Neural cell (in vitro differentiated cells): Measurements from ENCODE around the gene CST11. TPM values are rescaled to one million over a fixed set of nuclear protein-coding genes. Genes with fewer than 3 reads are reported as not detected.

ENCODE experiments used
- H2AFZ ChIP-seq: fragments of 200-600, 300-800 bp; sonication (generic), shearing (Covaris generic); 2 replicates; pipeline ENCODE4 v1.6.0; 2014; ENCODE audit warnings: low read depth, mild to moderate bottlenecking, antibody characterized with exemption, low read length, moderate library complexity
- H3F3A ChIP-seq: fragments of 200-600 bp; shearing (Covaris generic); 2 replicates; pipeline ENCODE4 v1.6.1; 2016; ENCODE audit warnings: mild to moderate bottlenecking, moderate library complexity, mixed read lengths, antibody characterized with exemption, low read length; ENCODE audit not compliant: insufficient read depth, poor library complexity, severe bottlenecking
- H3K27ac ChIP-seq: fragments of 200-600, 300-800 bp; sonication (generic), shearing (Covaris generic); 2 replicates; pipeline ENCODE4 v1.5.1; 2014; ENCODE audit warnings: mild to moderate bottlenecking, low read length, moderate library complexity
- H3K27me3 ChIP-seq: fragments of 300-800, 200-600 bp; sonication (generic), shearing (Covaris generic); 2 replicates; pipeline ENCODE4 v1.6.0; 2014; ENCODE audit warnings: mild to moderate bottlenecking, low read depth, low read length, moderate library complexity; ENCODE audit not compliant: insufficient read depth
- H3K36me3 ChIP-seq: fragments of 300-800, 200-600 bp; sonication (generic), shearing (Covaris generic); 2 replicates; pipeline ENCODE4 v1.5.1; 2014; ENCODE audit warnings: mild to moderate bottlenecking, antibody characterized with exemption, low read length, moderate library complexity; ENCODE audit not compliant: insufficient read depth
- H3K4me2 ChIP-seq: fragments of 300-800, 200-600 bp; sonication (generic), shearing (Covaris generic); 2 replicates; pipeline ENCODE4 v1.6.0; 2014; ENCODE audit warnings: mild to moderate bottlenecking, low read length
- H3K4me3 ChIP-seq: fragments of 300-800, 200-600 bp; sonication (generic), shearing (Covaris generic); 2 replicates; pipeline ENCODE4 v1.5.1; 2014; ENCODE audit warnings: mild to moderate bottlenecking, low read length, moderate library complexity
- H3K79me2 ChIP-seq: fragments of 200-600 bp; shearing (Covaris generic); replicated peaks from 2 replicates; pipeline ENCODE4 v1.6.0; 2014; ENCODE audit warnings: mild to moderate bottlenecking, low read length, moderate library complexity; ENCODE audit not compliant: insufficient read depth
- H3K9ac ChIP-seq: fragments of 300-800, 200-600 bp; sonication (generic), shearing (Covaris generic); 2 replicates; pipeline ENCODE4 v1.6.1; 2016; ENCODE audit warnings: mild to moderate bottlenecking, low read length, mixed read lengths
- H3K9me2 ChIP-seq: fragments of 200-600 bp; shearing (Covaris generic); 2 replicates; pipeline ENCODE4 v1.6.1; 2016; ENCODE audit warnings: mild to moderate bottlenecking, low read length, mixed read lengths; ENCODE audit not compliant: insufficient read depth
- H3K9me3 ChIP-seq: fragments of 200-600, 300-800 bp; sonication (generic), shearing (Covaris generic); 2 replicates; pipeline ENCODE4 v1.6.1; 2016; ENCODE audit warnings: mild to moderate bottlenecking, mixed run types, low read length, moderate library complexity, mixed read lengths
- H4K20me1 ChIP-seq: fragments of 200-600 bp; shearing (Covaris generic); 2 replicates; pipeline ENCODE4 v1.6.1; 2016; ENCODE audit warnings: mild to moderate bottlenecking, mixed run types; ENCODE audit not compliant: insufficient read depth
- EP300 ChIP-seq: fragments of 450-650 bp; conservative IDR thresholded peaks from 2 replicates; pipeline ENCODE4 v1.6.1; 2014; ENCODE audit warnings: antibody characterized with exemption, mild to moderate bottlenecking, moderate library complexity; ENCODE audit not compliant: poor library complexity, severe bottlenecking
- EZH2 ChIP-seq: fragments of 200-600, 300-800 bp; shearing (Covaris generic), sonication (generic); IDR thresholded peaks from 2 replicates; pipeline ENCODE4 v1.6.1; 2014; ENCODE audit warnings: antibody characterized with exemption, low read length, borderline replicate concordance, mild to moderate bottlenecking; ENCODE audit not compliant: insufficient read depth, poor library complexity, severe bottlenecking
- MXI1 ChIP-seq: fragments of 450-650 bp; conservative IDR thresholded peaks from 2 replicates; pipeline ENCODE4 v1.6.1; 2014; ENCODE audit warnings: antibody characterized with exemption, mild to moderate bottlenecking; ENCODE audit not compliant: poor library complexity, severe bottlenecking
- POLR2AphosphoS5 ChIP-seq: IDR thresholded peaks from 2 replicates; pipeline ENCODE4 v1.6.1; 2012
- RAD21 ChIP-seq: fragments of 450-650 bp; conservative IDR thresholded peaks from 2 replicates; pipeline ENCODE4 v1.6.1; 2014; ENCODE audit warnings: antibody characterized with exemption, mild to moderate bottlenecking, moderate library complexity
- REST ChIP-seq: IDR thresholded peaks from 2 replicates; pipeline ENCODE4 v1.6.1; 2012; ENCODE audit warnings: borderline replicate concordance
- SMC3 ChIP-seq: fragments of 450-650 bp; conservative IDR thresholded peaks from 2 replicates; pipeline ENCODE4 v1.6.1; 2014; ENCODE audit warnings: antibody characterized with exemption, mild to moderate bottlenecking, moderate library complexity; ENCODE audit not compliant: poor library complexity
- TAF1 ChIP-seq: IDR thresholded peaks from 2 replicates; pipeline ENCODE4 v1.6.1; 2012; ENCODE audit warnings: low read depth
- polyA plus RNA-seq: library from polyadenylated mRNA; depleted of rRNA; stranded (reverse); fragments of >200 nt; gene quantifications from 2 replicates; pipeline ENCODE4 v1.2.3, GENCODE V29; 2014
- TF ChIP-seq, protein P1 (sequence below): fragments of 450-650 bp; IDR thresholded peaks from 2 replicates; pipeline ENCODE4 v1.5.1; 2014; ENCODE audit warnings: antibody characterized with exemption, mild to moderate bottlenecking, moderate library complexity; ENCODE audit not compliant: poor library complexity, severe bottlenecking

The CST11 gene
- polyA plus RNA-seq, 1 donor from 2014 or later: not detected

DNA sequence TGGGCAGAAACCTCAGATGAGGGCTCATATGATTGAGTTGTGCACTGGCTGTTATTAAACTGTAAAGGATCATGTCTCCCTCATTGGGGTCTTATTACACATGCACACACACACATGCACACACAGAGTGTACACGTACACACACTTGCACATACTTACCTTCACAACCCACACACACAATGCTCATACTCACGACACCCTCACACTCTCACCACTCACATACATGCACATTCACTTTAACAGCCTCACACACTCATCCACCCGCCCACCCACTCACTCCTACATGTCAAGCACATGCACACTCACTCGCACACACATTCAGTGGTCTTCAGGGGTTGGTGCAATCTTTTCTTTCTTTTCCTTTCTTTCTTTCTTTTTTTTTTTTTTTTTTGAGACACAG lies 7.8 kb downstream of the CST11 start:
- no peak overlapping the region for H3K9ac ChIP-seq
- H3K4me3 ChIP-seq: no peak overlapping the region
- no peak overlapping the region for H3K4me2 ChIP-seq
- no peak overlapping the region for H2AFZ ChIP-seq
- no peaks in the 10 kb centered on the region for H3F3A ChIP-seq
- TF ChIP-seq MXI1 (no peak), EP300 (no peak), REST (no peak), EZH2 (no peak)
- H3K9me3 ChIP-seq: no peaks in the 10 kb centered on the region
- H3K27ac ChIP-seq: no peak overlapping the region
- H4K20me1 ChIP-seq: no peaks in the 10 kb centered on the region
- no peaks in the 10 kb centered on the region for H3K9me2 ChIP-seq
- no peaks in the 10 kb centered on the region for H3K27me3 ChIP-seq
- H3K79me2 ChIP-seq: no peaks in the 10 kb centered on the region
- H3K36me3 ChIP-seq: no peaks in the 10 kb centered on the region

- TF ChIP-seq REST (no peak), POLR2AphosphoS5 (no peak), TAF1 (no peak), SMC3 (no peak), RAD21 (no peak), MXI1 (no peak), EZH2 (no peak), EP300 (no peak)
- TF ChIP-seq, protein P1, sequence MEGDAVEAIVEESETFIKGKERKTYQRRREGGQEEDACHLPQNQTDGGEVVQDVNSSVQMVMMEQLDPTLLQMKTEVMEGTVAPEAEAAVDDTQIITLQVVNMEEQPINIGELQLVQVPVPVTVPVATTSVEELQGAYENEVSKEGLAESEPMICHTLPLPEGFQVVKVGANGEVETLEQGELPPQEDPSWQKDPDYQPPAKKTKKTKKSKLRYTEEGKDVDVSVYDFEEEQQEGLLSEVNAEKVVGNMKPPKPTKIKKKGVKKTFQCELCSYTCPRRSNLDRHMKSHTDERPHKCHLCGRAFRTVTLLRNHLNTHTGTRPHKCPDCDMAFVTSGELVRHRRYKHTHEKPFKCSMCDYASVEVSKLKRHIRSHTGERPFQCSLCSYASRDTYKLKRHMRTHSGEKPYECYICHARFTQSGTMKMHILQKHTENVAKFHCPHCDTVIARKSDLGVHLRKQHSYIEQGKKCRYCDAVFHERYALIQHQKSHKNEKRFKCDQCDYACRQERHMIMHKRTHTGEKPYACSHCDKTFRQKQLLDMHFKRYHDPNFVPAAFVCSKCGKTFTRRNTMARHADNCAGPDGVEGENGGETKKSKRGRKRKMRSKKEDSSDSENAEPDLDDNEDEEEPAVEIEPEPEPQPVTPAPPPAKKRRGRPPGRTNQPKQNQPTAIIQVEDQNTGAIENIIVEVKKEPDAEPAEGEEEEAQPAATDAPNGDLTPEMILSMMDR: no peak
- Histone ChIP-seq H3K4me3 (no peak overlapping the region), H2AFZ (no peak overlapping the region), H4K20me1 (no peaks in the 10 kb centered on the region), H3K79me2 (no peaks in the 10 kb centered on the region), H3K9ac (no peak overlapping the region), H3K36me3 (no peaks in the 10 kb centered on the region), H3K27me3 (no peaks in the 10 kb centered on the region), H3F3A (no peaks in the 10 kb centered on the region), H3K9me3 (no peaks in the 10 kb centered on the region), H3K9me2 (no peaks in the 10 kb centered on the region), H3K27ac (no peak overlapping the region), H3K4me2 (no peak overlapping the region)
Observed at GRCh38 chr20:23442436-23442835, 10.2 kb downstream of the CST11 start.
